ENCODE results near the gene PTPRM. TPM values are rescaled to one million over a fixed set of nuclear protein-coding genes. Genes with fewer than 3 reads are reported as not detected.

The PTPRM gene
- polyA plus RNA-seq, 1 of the 3 experiments (the other 2 are of a cell fraction): 16.0 TPM

DNA sequence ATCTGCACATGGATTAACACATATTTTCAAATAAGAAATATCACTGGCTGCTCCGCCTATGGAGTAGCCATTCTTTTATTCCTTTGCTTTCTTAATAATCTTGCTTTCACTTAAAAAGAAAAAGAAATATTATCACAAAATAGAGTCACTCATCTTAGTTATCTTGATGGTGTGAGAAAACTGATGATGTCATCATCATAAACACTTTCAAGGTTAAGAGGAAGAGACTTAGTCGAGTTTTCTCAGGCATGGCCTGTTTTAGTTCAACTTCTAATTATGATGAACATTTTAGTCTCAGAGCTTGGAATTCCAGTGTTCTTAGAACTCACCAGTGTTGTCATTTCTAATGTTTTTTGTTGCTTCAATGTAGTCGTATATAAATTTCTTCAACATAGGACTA, 506.1 kb downstream of the PTPRM start:
- no peaks in the 10 kb centered on the region for H3K9me3 ChIP-seq
- no peaks in the 10 kb centered on the region for H3F3A ChIP-seq (replicated peaks; ENCODE audit: insufficient read depth)
- H3K4me3 ChIP-seq (ENCODE audit: low read depth in 2 of 2, low read length in 1 of 2): no peak overlapping the region
- H3K27ac ChIP-seq (ENCODE audit: low read depth in 2 of 2, low read length in 1 of 2): no peak overlapping the region
- H3K9ac ChIP-seq: no peak overlapping the region
- DNase-seq: no peak
- H3K9me2 ChIP-seq: no peaks in the 10 kb centered on the region
- no peaks in the 10 kb centered on the region for H4K20me1 ChIP-seq (ENCODE audit: insufficient read depth)
- H3K4me2 ChIP-seq: no peak overlapping the region
- ChIA-PET CTCF (interaction anchor here (1.2 kb wide), 1 partner anchor 506 kb away, joined by 3 read pairs; no protein-coding TSS in a partner anchor), POLR2A (no interaction called here)
- TF ChIP-seq, protein P1, sequence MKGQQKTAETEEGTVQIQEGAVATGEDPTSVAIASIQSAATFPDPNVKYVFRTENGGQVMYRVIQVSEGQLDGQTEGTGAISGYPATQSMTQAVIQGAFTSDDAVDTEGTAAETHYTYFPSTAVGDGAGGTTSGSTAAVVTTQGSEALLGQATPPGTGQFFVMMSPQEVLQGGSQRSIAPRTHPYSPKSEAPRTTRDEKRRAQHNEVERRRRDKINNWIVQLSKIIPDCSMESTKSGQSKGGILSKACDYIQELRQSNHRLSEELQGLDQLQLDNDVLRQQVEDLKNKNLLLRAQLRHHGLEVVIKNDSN (IDR thresholded peaks at IDR 0.05; ENCODE audit: borderline replicate concordance, low read depth): no peak
- TF ChIP-seq ELF1 (IDR thresholded peaks at IDR 0.05) (no peak), POLR2AphosphoS5 (IDR thresholded peaks at IDR 0.05; ENCODE audit: low read depth, low read length) (no peak), FOSL2 (IDR thresholded peaks at IDR 0.05; ENCODE audit: borderline replicate concordance, low read depth) (no peak), TAF1 (IDR thresholded peaks at IDR 0.05; ENCODE audit: borderline replicate concordance, low read depth, low read length) (no peak), TEAD4 (IDR thresholded peaks at IDR 0.05; ENCODE audit: borderline replicate concordance, insufficient read depth) (no peak)
- TF ChIP-seq, protein P2, sequence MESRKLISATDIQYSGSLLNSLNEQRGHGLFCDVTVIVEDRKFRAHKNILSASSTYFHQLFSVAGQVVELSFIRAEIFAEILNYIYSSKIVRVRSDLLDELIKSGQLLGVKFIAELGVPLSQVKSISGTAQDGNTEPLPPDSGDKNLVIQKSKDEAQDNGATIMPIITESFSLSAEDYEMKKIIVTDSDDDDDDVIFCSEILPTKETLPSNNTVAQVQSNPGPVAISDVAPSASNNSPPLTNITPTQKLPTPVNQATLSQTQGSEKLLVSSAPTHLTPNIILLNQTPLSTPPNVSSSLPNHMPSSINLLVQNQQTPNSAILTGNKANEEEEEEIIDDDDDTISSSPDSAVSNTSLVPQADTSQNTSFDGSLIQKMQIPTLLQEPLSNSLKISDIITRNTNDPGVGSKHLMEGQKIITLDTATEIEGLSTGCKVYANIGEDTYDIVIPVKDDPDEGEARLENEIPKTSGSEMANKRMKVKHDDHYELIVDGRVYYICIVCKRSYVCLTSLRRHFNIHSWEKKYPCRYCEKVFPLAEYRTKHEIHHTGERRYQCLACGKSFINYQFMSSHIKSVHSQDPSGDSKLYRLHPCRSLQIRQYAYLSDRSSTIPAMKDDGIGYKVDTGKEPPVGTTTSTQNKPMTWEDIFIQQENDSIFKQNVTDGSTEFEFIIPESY (IDR thresholded peaks at IDR 0.05; ENCODE audit: borderline replicate concordance, low read depth): no peak
- WGBS (ENCODE audit: low lambda C conversion rate): 68% methylated on average over 3 of the region's 3 CpGs
- H3K27me3 ChIP-seq (ENCODE audit: insufficient read depth): no peaks in the 10 kb centered on the region
- H3K79me2 ChIP-seq (ENCODE audit: insufficient read depth): no peaks in the 10 kb centered on the region
- H3K36me3 ChIP-seq (replicated peaks in 1 of 2; ENCODE audit: control insufficient read depth in 1 of 2, insufficient read depth in 2 of 2, low read length in 1 of 2): no peaks in the 10 kb centered on the region
- no peaks in the 10 kb centered on the region for H3K4me1 ChIP-seq (ENCODE audit: control insufficient read depth in 1 of 2, insufficient read depth in 2 of 2, low read depth in 1 of 2, low read length in 1 of 2)
- H2AFZ ChIP-seq (ENCODE audit: low read depth): no peak overlapping the region

DNA sequence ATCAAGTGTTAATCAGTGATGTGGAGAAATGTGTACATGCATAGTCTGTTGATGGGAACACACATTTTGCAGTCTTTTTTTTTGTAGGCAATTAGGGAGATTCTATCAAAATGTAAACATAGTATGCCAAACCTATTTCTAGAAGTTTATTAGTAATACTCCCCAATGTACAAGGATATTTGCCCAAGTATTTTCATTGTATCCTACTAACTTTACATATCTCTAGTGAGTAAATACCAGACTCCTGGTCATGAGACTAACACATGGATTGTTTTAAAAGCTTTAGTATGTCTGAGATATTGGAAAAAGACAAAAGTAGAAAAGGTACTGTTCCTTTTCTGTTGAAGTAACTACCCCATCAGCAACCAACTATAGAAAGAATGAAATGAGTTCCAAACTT, 513.0 kb downstream of the PTPRM start:
- Histone ChIP-seq H3K9ac (no peak overlapping the region), H2AFZ (ENCODE audit: low read depth) (no peak overlapping the region), H3K4me1 (ENCODE audit: control insufficient read depth in 1 of 2, insufficient read depth in 2 of 2, low read depth in 1 of 2, low read length in 1 of 2) (no peaks in the 10 kb centered on the region), H3K4me3 (ENCODE audit: low read depth in 2 of 2, low read length in 1 of 2) (no peak overlapping the region), H3K27me3 (ENCODE audit: insufficient read depth) (no peaks in the 10 kb centered on the region), H3K27ac (ENCODE audit: low read depth in 2 of 2, low read length in 1 of 2) (no peak overlapping the region), H3K4me2 (no peak overlapping the region), H3K36me3 (replicated peaks in 1 of 2; ENCODE audit: control insufficient read depth in 1 of 2, insufficient read depth in 2 of 2, low read length in 1 of 2) (no peaks in the 10 kb centered on the region), H3K9me2 (no peaks in the 10 kb centered on the region), H4K20me1 (ENCODE audit: insufficient read depth) (no peaks in the 10 kb centered on the region), H3F3A (replicated peaks; ENCODE audit: insufficient read depth) (no peaks in the 10 kb centered on the region), H3K9me3 (no peaks in the 10 kb centered on the region), H3K79me2 (ENCODE audit: insufficient read depth) (no peaks in the 10 kb centered on the region)
- TF ChIP-seq MEF2A (IDR thresholded peaks at IDR 0.05; ENCODE audit: borderline replicate concordance, low read depth): no peak
- TF ChIP-seq, protein P3, sequence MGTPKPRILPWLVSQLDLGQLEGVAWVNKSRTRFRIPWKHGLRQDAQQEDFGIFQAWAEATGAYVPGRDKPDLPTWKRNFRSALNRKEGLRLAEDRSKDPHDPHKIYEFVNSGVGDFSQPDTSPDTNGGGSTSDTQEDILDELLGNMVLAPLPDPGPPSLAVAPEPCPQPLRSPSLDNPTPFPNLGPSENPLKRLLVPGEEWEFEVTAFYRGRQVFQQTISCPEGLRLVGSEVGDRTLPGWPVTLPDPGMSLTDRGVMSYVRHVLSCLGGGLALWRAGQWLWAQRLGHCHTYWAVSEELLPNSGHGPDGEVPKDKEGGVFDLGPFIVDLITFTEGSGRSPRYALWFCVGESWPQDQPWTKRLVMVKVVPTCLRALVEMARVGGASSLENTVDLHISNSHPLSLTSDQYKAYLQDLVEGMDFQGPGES (IDR thresholded peaks at IDR 0.05; ENCODE audit: low read depth, low read length): no peak
- no peak for TF ChIP-seq RAD21 (IDR thresholded peaks at IDR 0.05; ENCODE audit: low read length)
- TF ChIP-seq NFIC (IDR thresholded peaks at IDR 0.05; ENCODE audit: borderline replicate concordance): no peak
- ChIA-PET CTCF (no interaction called here), POLR2A (no interaction called here)
- DNase-seq: no peak
